ENCODE data around the gene TRIP12.

DNA sequence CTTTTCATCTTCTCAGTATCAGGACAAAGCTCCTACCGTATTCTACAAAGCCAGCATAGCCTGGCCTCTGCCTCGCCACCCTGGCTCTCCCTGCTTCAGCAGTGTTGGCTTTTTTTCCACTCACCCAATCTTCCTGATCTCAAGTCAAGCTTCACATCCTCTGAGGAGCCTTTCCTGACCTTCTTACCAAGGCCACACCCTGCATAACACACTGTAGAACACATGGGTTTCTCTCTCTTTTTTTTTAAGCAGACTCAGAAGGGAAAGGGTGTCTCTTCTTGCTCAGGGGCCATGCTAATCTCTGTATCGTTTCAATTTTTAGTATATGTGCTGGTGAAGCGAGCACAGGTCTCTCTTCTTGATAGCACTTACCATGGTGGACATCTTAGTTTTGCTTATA lies 15.7 kb upstream of the TRIP12 start:
- no peak for TF ChIP-seq CTCF (CRISPR knock-in tag; IDR thresholded peaks at IDR 0.05)
- TF ChIP-seq JUN (CRISPR knock-in tag; IDR thresholded peaks at IDR 0.05) = no peak
